SJCRH30 (cell line): ENCODE measurements around the gene ANAPC10. TPM values are rescaled to one million over a fixed set of nuclear protein-coding genes. Genes with fewer than 3 reads are reported as not detected.
A peak's percentile ranks its signal among the peaks of the same experiment; 100 is the strongest.

Source experiments
- DNase-seq, 2 experiments: peaks; one replicate each; pipeline ENCODE4 v3.0.0-alpha.2; 2015 to 2020
- H3K27ac ChIP-seq: fragments of 250-450 bp; sonication (Bioruptor Pico); 2 replicates; pipeline ENCODE4 v1.5.1; 2020; ENCODE audit warnings: mild to moderate bottlenecking, moderate library complexity
- H3K27me3 ChIP-seq: fragments of 250-450 bp; sonication (Bioruptor Pico); 2 replicates; pipeline ENCODE4 v1.5.1; 2020; ENCODE audit warnings: mild to moderate bottlenecking, moderate library complexity
- H3K36me3 ChIP-seq: fragments of 250-450 bp; sonication (Bioruptor Pico); 2 replicates; pipeline ENCODE4 v1.5.1; 2020; ENCODE audit warnings: mild to moderate bottlenecking, moderate library complexity
- H3K4me1 ChIP-seq: fragments of 250-450 bp; sonication (Bioruptor Pico); 2 replicates; pipeline ENCODE4 v1.5.1; 2020; ENCODE audit warnings: mild to moderate bottlenecking, moderate library complexity
- H3K4me3 ChIP-seq: fragments of 250-450 bp; sonication (Bioruptor Pico); 2 replicates; pipeline ENCODE4 v1.5.1; 2020; ENCODE audit warnings: mild to moderate bottlenecking, moderate library complexity
- H3K9me3 ChIP-seq: fragments of 250-450 bp; sonication (Bioruptor Pico); replicated peaks from 2 replicates; pipeline ENCODE4 v1.5.1; 2020; ENCODE audit warnings: mild to moderate bottlenecking, moderate library complexity
- total RNA-seq: library from RNA; depleted of rRNA; stranded (reverse); fragments of >200 nt; shearing (Covaris generic); gene quantifications from 2 replicates; pipeline ENCODE4 v1.2.3, GENCODE V29; 2014

Gene ANAPC10
- total RNA-seq, 1 experiment from 2014 or later, result 29.3 TPM

DNA sequence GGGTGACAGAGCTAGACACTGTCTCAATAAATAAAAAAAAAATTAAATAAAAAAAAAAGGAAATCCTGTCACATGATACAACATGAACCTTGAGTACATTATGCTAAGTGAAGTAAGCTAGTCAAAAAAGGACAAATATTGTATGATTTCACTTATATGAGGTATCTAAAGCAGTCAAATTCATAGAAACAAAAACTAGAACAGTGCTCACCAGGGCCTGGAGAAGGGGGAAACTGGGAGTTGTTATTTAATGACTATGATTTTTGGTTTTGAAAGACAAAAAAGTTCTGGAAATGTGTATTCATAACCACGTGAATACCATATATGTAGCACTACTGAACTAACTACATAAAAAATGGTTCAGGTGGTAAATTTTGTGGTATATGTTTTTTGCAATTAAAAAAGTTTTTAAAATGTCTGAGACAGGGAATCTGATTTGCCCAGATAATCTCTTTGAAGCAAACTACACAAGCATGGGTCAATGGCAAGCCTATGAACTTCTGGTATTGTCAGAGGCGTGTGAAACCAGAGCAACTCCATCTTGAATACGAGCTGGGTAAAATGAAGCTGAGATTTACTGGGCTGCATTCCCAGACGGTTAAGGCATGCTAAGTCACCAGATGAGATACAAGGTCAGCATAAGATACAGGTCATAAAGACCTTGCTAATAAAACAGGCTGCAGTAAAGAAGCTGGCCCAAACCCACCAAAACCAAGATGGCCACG lies 42.3 kb downstream of the ANAPC10 start:
- Histone ChIP-seq H3K4me1 (0 out of 2 replicates have a peak, but pooled peaks cover 8% of the 10 kb centered on the region), H3K27me3 (no peaks in the 10 kb centered on the region), H3K4me3 (no peak overlapping the region), H3K36me3 (peaks cover 7% of the 10 kb centered on the region; the same call in 1 of the 2 replicates), H3K27ac (no peak overlapping the region), H3K9me3 (no peaks in the 10 kb centered on the region)
- DNase-seq, result no peak

DNA sequence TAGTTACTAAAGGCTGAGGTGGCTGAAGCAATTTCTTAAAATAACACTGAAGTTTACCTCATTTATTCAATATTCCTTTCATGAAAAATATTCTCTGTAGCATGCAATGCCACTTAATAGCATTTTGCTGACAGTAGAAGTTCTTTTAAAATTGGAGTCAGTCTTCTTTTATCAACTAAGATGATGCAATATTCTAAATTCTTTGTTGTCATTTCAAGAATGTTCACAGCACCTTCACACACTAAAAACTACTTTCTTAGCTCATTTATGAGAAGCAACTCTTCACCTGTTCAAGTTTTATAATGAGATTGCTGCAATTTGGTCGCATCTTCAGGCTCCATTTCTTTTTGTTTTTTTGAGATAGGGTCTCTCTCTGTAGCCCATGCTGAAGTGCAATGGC lies 48.8 kb downstream of the ANAPC10 start:
- no peaks in the 10 kb centered on the region for H3K9me3 ChIP-seq
- no peak overlapping the region for H3K4me3 ChIP-seq
- no peaks in the 10 kb centered on the region for H3K27me3 ChIP-seq
- H3K4me1 ChIP-seq, result peaks cover 10% of the 10 kb centered on the region
- peaks cover 2% of the 10 kb centered on the region; the same call in 1 of the 2 replicates for H3K36me3 ChIP-seq
- DNase-seq, result no peak
- no peak overlapping the region for H3K27ac ChIP-seq

DNA sequence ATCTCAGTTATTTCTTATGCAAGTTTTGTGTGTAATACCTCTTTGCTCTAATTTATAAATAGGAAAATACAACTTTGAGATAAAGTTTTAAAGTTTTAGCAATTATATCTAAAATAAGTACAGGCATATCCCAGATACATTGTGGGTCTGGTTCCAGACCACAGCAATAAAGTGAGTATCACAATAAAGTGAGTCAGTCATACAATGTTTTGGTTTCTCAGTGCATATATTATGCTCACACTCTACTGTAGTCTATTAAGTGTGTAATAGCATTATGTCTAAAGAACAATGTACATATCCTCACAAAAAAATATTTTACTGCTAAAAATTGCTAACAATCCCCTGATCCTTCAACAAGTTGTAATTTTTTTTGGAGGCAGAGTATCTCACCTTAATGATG lies 49.2 kb downstream of the ANAPC10 start:
- no peak for DNase-seq
- H3K27ac ChIP-seq, result no peak overlapping the region
- H3K36me3 ChIP-seq, result peaks cover 2% of the 10 kb centered on the region; the same call in 1 of the 2 replicates
- no peaks in the 10 kb centered on the region for H3K27me3 ChIP-seq
- H3K4me3 ChIP-seq, result no peak overlapping the region
- H3K9me3 ChIP-seq, result no peaks in the 10 kb centered on the region
- peaks cover 14% of the 10 kb centered on the region for H3K4me1 ChIP-seq

DNA sequence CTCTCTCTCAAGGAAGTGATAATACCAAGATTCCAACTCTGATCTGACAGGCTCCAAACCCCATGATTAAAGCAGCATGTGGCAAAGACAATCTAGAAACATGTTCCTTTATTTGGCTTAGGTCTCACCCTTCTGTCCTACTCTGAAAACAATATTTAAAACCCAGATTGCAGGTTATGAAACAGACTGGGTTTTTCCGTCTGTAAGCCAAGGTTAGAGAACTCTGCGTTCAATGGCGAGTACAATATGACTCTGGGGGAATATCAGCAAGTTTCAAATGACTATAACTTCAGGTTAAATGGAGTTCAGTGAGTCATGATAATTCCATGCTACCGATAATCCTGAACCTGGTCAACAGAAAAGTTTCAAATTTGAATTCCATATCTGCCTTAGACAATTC lies 50.8 kb downstream of the ANAPC10 start:
- no peak overlapping the region for H3K4me3 ChIP-seq
- no peaks in the 10 kb centered on the region for H3K27me3 ChIP-seq
- peaks cover 26% of the 10 kb centered on the region for H3K4me1 ChIP-seq
- H3K36me3 ChIP-seq, result peaks cover 2% of the 10 kb centered on the region; the same call in 1 of the 2 replicates
- DNase-seq, result no peak
- H3K27ac ChIP-seq, result no peak overlapping the region
- no peaks in the 10 kb centered on the region for H3K9me3 ChIP-seq

DNA sequence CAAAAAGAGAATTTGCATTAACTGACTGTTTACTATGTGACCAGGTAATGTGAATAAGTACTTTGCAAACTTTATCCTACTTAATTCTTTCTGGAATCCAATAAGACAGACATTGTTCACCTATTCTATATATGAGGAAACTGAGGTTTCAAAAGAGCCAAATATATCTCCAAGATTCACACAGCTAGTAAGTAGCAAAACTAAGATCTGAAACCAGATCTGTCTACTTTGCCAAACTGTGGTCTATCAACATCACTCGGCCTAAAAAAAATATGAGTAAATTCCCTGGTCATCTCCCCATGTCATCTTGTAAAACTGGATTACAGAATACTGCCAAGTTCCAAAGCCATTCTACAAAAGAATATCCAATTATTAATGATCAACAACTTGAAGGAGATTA lies 52.8 kb downstream of the ANAPC10 start:
- Histone ChIP-seq H3K27me3 (no peaks in the 10 kb centered on the region), H3K4me1 (peaks cover 37% of the 10 kb centered on the region)
- no peak for DNase-seq

DNA sequence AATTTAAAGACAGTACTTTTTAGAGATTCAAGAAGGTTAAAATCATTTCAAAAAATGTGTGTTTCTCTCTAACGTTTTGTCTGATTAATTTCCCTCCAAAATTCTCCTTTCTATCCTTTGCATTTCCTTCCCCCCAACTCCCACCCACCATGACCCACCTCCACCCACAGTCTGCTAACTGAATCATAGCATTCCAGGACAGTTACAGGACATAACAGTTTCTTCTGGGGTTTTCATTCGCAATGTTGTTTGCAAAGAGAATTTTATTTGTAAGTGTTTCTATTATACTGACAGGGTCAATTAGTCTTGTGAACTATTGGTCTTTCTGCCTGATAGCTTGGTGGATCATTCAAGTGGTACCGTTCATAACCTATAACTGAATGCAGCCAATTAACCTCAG lies 53.7 kb downstream of the ANAPC10 start:
- no peaks in the 10 kb centered on the region for H3K9me3 ChIP-seq
- H3K36me3 ChIP-seq, result no peaks in the 10 kb centered on the region
- no peaks in the 10 kb centered on the region for H3K27me3 ChIP-seq
- peak; percentile 6 to 16 for DNase-seq
- H3K4me1 ChIP-seq, result peaks cover 37% of the 10 kb centered on the region
- H3K27ac ChIP-seq, result peak overlapping the region; percentile 91
- H3K4me3 ChIP-seq, result no peak overlapping the region

More for the DNA sequence above, 52.8 kb downstream of the ANAPC10 start:
- no peaks in the 10 kb centered on the region for H3K36me3 ChIP-seq
- no peak overlapping the region for H3K4me3 ChIP-seq
- no peaks in the 10 kb centered on the region for H3K9me3 ChIP-seq
- H3K27ac ChIP-seq, result no peak overlapping the region; the same call in 1 of the 2 replicates

DNA sequence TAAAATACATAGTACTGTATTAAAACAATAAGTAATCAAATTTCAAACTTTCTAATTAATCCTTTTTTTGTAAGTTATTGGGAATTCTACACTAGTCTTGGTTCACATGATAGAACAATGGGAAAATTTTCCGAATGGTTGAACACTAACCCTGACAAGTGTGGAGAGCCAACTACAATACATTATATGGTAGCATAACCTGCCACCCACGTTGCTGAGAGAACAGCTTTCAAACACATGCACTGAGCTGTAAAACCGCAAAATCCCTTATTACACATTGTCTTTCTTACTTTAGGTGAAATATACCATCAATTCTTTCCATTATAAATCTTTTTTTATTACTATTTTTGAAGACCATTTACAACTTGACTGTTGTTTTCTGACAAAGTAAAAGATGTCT lies 54.7 kb downstream of the ANAPC10 start:
- Histone ChIP-seq H3K27ac (peak overlapping the region; percentile 91), H3K27me3 (no peaks in the 10 kb centered on the region), H3K4me1 (peaks cover 37% of the 10 kb centered on the region), H3K9me3 (no peaks in the 10 kb centered on the region), H3K36me3 (no peaks in the 10 kb centered on the region), H3K4me3 (no peak overlapping the region)
- peak; percentile 83 to 90 for DNase-seq

DNA sequence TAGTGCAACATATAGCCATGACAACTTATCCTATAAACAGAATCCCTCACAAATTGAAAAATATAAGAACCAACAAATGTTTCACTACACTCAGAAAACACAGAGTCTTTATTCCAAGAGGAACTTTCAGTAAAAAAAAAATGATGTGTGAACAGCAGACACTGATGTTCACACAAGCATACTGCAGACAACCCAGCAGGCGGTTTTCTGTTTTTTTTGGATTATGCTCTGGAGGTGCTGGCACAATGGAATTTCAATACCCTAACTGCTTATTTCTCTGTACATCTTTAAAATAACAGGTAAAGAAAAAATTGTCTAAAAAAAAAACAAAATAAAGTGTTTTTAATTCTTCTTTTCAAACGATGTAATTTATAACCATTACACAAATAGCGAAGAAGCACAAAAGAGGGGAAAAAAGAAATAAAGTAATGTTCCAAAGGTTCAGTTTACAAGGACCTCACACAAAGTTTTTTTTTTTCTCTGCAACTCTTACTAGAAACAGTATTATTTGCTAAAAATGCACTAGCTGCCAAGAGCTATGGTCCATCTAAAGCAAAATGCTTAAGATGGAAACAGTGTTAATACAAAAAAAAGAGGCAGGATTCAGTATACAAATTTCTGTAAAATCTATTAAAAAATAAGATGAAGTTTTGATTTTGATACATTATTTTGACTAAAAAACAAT lies 55.3 kb downstream of the ANAPC10 start:
- H3K4me3 ChIP-seq, result no peak overlapping the region
- H3K9me3 ChIP-seq, result no peaks in the 10 kb centered on the region
- H3K4me1 ChIP-seq, result peaks cover 37% of the 10 kb centered on the region
- H3K36me3 ChIP-seq, result no peaks in the 10 kb centered on the region
- peak overlapping the region; percentile 91 for H3K27ac ChIP-seq
- DNase-seq, result peak; percentile 61 to 80
- H3K27me3 ChIP-seq, result no peaks in the 10 kb centered on the region

DNA sequence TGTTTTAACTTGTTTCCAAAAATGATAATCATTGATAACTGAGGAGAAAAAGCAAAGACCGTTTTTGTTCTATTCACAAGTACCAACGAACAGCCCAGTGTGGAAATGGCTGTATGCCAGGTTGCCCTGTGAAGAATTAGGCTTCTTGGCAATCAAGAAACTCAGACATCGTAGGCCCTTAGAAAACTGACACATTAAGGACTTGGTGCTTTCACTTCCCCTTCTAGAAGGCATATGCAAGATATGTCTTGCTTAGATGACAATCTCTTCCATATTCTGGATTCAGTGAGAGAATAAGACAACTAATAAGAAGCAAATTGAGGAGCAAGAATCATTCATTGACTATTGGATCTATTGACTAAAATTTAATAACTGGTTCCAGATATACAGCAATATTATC lies 56.6 kb downstream of the ANAPC10 start:
- H3K9me3 ChIP-seq, result no peaks in the 10 kb centered on the region
- peaks cover 37% of the 10 kb centered on the region for H3K4me1 ChIP-seq
- DNase-seq, result peak in 1 of 2 experiments; percentile 20

DNA sequence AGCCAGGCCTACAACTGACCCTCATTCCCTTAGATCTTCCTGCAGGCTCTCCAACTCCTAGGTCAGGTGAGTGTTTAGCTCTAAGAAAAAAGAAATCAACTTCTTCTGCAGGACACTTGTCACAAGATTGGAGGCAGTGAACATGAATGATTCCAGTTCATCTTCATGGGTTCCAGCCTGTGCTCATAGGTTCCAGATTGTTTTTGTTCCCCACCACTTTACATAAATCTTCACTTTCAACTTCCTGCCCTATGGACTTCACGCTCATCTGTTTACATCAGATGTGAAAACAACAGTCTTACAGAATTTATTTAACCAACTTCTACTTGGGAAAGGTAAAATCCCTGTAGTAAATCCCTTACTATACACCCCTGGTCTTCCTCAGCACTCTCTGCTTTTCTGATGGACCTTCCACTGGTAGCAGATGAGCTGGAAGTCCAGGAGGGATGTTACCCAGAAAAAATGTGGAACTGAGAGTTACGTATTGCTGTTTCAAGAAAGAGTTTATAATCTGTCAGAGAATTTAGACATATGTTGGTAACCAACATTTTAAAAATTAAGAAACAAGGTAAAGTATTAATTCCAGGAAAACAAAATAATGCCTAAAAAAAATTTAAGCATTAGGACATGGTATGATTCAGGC lies 62.4 kb downstream of the ANAPC10 start:
- peak overlapping the region; percentile 90 for H3K27ac ChIP-seq
- peaks cover 13% of the 10 kb centered on the region for H3K36me3 ChIP-seq
- H3K4me3 ChIP-seq, result no peak overlapping the region
- H3K4me1 ChIP-seq, result peaks cover 23% of the 10 kb centered on the region
- H3K9me3 ChIP-seq, result no peaks in the 10 kb centered on the region
- DNase-seq, result no peak
- no peaks in the 10 kb centered on the region for H3K27me3 ChIP-seq

More for the DNA sequence above, 56.6 kb downstream of the ANAPC10 start:
- Histone ChIP-seq H3K36me3 (no peaks in the 10 kb centered on the region), H3K27me3 (no peaks in the 10 kb centered on the region), H3K27ac (peak overlapping the region; percentile 91), H3K4me3 (no peak overlapping the region)

DNA sequence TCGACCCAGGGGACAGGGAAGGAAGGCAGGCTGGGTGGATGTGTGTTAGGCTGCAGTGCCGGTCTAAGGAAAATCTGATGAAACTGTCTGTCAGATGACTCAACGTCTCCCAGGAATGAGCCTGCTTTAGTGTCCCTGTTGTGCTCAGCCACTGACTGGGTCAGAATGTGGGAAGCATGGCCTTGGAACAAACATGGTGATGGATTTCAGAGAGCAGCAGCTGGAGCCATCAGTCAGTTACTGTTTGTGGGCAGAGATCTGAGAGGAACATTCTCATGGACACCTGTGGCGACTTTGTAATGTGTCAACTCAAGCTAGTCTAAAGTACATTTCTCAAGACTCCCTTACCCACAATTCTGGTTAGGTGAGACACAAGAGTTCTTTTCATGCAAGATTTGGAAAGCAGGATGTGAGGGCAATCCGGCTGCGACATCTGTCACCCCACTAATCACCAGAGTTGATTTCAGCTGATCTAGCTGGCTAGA lies 63.2 kb downstream of the ANAPC10 start:
- DNase-seq, result peak; percentile 93 to 98
- H3K36me3 ChIP-seq, result peaks cover 13% of the 10 kb centered on the region
- peaks cover 23% of the 10 kb centered on the region for H3K4me1 ChIP-seq
- H3K27me3 ChIP-seq, result no peaks in the 10 kb centered on the region
- peak overlapping the region; percentile 90 for H3K27ac ChIP-seq
- no peaks in the 10 kb centered on the region for H3K9me3 ChIP-seq
- H3K4me3 ChIP-seq, result no peak overlapping the region

DNA sequence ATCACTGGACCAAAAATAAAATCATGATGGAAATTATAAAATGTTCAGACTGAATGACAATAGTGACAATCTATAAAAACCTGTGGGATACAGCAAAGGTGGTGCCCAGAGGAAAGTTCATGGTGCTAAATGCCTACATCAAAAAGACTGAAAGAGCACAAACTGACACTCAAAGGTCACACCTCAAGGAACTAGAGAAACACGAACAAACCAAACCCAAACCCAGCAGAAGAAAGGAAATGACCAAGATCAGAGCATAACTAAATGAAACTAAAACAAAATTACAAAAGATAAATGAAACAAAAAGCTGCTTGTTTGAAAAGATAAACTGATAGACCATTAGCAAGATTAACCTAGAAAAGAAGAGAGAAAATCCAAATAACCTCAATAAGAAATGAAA lies 78.7 kb downstream of the ANAPC10 start:
- Histone ChIP-seq H3K36me3 (no peaks in the 10 kb centered on the region), H3K9me3 (peaks cover 4% of the 10 kb centered on the region; the same call in 1 of the 2 replicates), H3K4me1 (no peaks in the 10 kb centered on the region), H3K4me3 (no peak overlapping the region), H3K27ac (no peak overlapping the region), H3K27me3 (no peaks in the 10 kb centered on the region)
- no peak for DNase-seq

DNA sequence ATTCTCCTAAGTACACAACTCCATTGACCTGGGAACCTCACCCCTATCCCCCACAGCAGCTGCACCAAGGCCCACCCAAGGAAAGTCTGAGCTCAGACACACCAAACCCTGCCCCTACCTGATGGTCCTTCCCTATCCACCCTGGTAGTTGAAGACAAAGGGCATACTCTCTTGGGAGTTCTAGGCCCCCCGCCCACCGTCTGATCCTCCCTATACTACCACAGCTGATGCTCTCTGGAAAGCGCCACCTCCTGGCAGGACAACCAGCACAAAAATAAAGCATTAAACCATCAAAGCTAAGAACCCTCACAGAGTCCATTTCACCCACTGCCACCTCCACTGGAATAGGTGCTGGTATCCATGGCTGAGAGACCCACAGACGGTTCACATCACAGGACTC lies 83.6 kb downstream of the ANAPC10 start:
- DNase-seq, result peak in 1 of 2 experiments; percentile 13
- Histone ChIP-seq H3K9me3 (no peaks in the 10 kb centered on the region; the same call in 1 of the 2 replicates), H3K4me3 (no peak overlapping the region), H3K27ac (no peak overlapping the region), H3K4me1 (no peaks in the 10 kb centered on the region), H3K27me3 (no peaks in the 10 kb centered on the region), H3K36me3 (no peaks in the 10 kb centered on the region)

DNA sequence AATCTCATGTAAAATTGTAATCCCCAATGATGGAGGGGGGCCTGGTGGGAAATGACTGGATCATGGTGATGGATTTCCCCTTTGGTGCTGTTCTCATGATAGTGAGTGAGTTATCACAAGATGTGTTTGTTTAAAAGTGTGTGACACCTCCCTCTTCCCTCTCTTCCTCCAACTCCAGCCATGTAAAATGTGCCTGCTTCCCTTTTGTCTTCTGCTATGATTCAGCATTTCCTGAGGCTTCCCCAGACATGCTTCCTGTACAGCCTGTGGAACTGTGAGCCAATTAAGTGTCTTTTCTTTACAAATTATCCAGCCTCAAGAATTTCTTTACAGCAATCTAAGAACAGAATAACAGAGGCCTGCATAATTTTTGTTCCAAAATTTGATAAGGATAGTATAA lies 85.2 kb downstream of the ANAPC10 start:
- DNase-seq, result no peak
- no peaks in the 10 kb centered on the region; the same call in 1 of the 2 replicates for H3K9me3 ChIP-seq
- H3K4me1 ChIP-seq, result no peaks in the 10 kb centered on the region
- H3K27me3 ChIP-seq, result no peaks in the 10 kb centered on the region
- no peaks in the 10 kb centered on the region for H3K36me3 ChIP-seq
- H3K4me3 ChIP-seq, result no peak overlapping the region
- peak overlapping the region; percentile 8; the same call in 1 of the 2 replicates for H3K27ac ChIP-seq

DNA sequence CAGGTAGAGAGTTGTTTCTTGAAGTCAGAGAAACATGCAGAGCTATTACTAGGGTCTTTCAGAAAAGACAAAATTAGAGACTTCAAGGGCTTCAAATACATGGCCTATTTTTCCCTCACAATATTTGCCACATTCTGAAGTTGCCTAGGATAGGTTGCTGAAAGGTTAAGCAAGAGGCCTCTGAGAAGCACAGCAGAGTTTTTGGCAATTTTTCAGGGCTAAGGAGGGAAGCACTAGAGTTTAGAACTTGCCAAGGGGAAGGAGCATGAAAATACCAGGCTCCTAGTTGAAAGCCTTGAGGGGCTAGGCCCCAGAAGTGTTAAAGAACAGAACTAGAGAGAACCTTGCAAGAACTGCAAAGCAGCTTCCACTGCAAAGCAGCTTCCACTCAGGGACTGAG lies 86.4 kb downstream of the ANAPC10 start:
- Histone ChIP-seq H3K36me3 (no peaks in the 10 kb centered on the region), H3K27me3 (no peaks in the 10 kb centered on the region), H3K9me3 (no peaks in the 10 kb centered on the region; the same call in 1 of the 2 replicates), H3K27ac (no peak overlapping the region), H3K4me3 (no peak overlapping the region), H3K4me1 (no peaks in the 10 kb centered on the region)
- no peak for DNase-seq
